ENCODE results near the gene ATF7IP2.
"Not testable (repeated sequence)": the region's sequence is repeated elsewhere in the genome, so short reads cannot be mapped to it uniquely, and the experiment has no call there.

The ATF7IP2 gene

GRCh38 chr16:10383626-10384025 lies 2.2 kb upstream of the ATF7IP2 start:
- no peak for DNase-seq

DNA sequence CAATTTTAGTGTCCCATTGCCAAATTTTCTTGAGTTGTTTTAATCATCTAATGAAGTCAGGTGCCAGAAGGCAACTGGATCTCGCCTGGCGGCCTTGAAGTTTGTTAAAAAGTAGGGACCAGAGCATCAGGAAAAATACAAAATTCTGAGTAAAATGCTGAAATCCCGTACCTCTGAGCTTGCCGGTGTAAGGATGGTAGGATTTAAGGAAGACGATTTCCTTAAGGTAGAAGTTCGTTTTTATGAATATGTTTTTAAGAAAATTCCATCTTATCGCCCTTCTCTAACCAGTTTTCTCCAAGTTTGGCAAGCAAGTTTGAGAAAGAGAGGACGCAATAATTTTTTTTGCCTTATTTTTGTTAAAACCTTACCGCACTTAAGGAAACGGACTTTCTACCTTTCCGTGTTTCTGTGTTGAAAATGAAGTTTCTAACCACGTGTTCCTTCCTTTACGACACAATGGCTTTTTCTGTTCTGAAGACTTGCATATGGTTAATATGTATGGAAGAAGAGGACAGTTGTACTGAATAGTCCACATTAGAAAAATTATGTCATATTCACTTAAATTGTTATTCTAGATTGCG lies 748 bp downstream of the ATF7IP2 start:
- DNase-seq = no peak

GRCh38 chr16:10387188-10387617 lies 1.3 kb downstream of the ATF7IP2 start:
- no peak for DNase-seq

DNA sequence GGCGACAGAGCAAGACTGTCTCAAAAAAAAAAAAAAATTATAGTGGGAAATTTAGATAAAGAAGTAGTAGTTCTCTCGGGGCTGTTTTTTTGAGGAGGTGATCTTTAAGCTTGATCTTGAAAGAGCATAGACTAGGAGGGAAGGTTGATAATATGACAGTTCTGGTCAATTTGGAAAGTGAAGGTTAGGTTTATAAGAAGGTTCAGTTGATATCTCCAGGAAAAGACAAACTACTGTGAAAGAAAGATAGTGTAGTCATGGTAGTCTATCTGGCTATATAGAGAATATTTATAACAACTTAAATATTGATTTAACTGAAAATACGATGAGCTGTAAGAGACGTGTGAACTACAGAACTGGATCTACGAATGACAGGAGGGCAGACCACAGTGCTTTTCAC lies 3.1 kb downstream of the ATF7IP2 start:
- no peak for DNase-seq

DNA sequence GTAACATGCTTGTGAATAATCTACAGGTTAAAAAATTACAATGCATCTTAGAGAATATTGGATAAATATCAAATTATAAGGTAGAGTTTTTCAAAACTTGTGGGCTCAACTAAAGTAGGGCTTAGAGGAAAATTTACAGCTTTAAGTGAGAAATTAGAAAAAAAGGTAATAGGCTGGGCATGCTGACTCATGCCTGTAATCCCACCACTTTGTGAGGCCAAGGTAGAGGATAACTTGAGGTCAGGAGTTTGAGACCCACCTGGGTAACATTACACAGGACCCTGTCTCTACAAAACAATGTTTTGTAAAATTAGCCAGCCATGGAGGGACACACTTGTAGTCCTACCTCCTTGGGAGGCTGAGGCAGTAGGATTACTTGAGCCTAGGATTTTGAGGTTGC lies 4.5 kb downstream of the ATF7IP2 start:
- DNase-seq = no peak

- DNase-seq = no peak
Observed at GRCh38 chr16:10390867-10391266, 5.0 kb downstream of the ATF7IP2 start.

- DNase-seq = no peak
Observed at GRCh38 chr16:10391339-10391738, 5.5 kb downstream of the ATF7IP2 start.

- no peak for DNase-seq
Observed at GRCh38 chr16:10402975-10403374, 17.1 kb downstream of the ATF7IP2 start.

GRCh38 chr16:10405386-10405939 lies 19.6 kb downstream of the ATF7IP2 start:
- no peak for DNase-seq

DNA sequence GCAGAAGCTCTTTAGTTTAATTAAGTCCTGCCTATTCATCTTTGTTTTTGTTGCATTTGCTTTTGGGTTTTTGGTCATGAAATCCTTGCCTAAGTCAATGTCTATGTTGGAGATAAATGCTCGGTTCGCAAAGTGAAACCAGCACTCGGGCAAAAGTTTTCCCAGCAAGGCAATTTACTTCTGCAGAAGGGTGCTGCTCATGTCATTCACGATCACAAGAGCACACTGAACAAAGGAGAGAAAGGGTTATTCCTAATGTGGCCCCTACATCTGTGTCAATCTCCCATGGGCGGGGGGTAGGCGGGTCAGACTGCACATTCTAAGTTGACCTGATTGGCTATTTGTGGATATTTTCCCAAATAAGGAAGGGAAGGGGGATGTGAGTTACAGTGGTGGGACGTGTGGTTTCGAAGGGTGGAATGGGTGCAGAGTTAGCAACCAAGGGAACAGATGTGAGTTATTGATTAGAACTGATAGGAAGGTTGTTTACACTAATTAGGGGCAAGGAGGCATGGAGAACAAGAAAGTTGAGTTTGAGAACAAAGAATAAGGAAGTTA lies 23.0 kb downstream of the ATF7IP2 start:
- DNase-seq = no peak

- DNase-seq = not testable (repeated sequence)
Observed at GRCh38 chr16:10409713-10410112, 23.9 kb downstream of the ATF7IP2 start.

DNA sequence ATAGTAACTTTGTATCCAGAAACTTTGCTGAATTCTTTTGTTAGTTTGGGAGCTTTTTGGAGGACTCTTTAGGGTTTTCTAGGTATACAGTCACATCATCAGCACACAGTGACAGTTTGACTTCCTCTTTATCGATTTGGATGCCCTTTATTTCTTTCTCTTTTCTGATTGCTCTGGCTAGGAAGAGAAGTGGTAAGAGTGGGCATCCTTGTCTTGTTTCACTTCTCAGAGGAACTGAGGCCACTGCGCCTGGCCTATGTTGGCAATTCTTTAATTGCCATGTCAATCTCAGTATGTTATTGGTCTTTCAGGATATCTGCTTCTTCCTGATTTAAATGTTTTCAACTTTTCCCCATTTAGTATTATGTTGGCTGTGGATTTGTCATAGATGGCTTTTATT lies 24.6 kb downstream of the ATF7IP2 start:
- DNase-seq = no peak

DNA sequence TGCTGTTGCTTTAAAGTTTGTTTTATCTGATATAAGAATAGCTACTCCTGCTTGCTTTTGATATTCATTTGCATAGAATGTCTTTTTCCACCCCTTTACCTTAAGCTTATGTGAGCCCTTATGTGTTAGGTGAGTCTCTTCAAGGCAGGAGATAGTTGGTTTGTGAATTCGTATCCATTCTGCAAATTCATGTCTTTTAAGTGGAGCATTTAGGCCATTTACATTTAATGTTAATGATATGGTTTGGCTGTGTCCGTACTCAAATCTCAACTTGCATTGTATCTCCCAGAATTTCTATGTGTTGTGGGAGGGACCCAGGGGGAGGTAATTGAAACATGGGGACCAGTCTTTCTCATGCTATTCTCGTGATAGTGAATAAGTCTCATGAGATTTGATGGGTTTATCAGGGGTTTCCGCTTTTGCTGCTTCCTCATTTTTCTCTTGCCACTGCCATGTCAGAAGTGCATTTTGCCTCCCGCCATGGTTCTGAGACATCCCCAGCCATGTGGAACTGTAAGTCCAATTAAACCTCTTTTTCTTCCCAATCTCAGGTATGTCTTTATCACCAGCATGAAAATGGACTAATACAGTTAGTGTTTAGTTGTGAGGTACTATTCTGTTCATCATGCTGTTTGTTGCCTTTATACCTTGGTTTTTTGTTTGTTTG lies 27.2 kb downstream of the ATF7IP2 start:
- no peak for DNase-seq

DNA sequence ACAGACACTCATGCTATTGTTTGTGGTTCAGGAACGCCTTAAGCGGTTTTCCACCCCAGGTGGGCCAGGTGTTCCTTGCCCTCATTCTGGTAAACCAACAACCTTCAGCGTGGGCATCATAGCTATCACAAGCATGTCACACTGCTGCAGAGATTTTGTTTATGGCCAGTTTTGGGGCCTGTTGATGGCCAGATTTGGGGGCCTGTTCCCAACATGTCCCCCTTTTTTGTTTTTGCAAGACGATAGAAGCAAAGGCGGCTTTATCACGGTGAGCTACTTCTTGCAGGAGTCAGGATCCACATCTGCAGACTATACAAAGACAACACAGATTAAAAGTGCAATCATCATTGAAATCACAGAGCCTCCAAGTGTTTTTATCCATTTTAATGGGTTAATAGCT lies 32.3 kb downstream of the ATF7IP2 start:
- DNase-seq = not testable (repeated sequence)

GRCh38 chr16:10419701-10420100 lies 33.8 kb downstream of the ATF7IP2 start:
- DNase-seq = no peak

GRCh38 chr16:10421596-10421995 lies 35.7 kb downstream of the ATF7IP2 start:
- no peak for DNase-seq

- DNase-seq = no peak
Observed at GRCh38 chr16:10428433-10429168, 42.7 kb downstream of the ATF7IP2 start.

GRCh38 chr16:10429299-10429969 lies 43.6 kb downstream of the ATF7IP2 start:
- DNase-seq = not testable (repeated sequence)

DNA sequence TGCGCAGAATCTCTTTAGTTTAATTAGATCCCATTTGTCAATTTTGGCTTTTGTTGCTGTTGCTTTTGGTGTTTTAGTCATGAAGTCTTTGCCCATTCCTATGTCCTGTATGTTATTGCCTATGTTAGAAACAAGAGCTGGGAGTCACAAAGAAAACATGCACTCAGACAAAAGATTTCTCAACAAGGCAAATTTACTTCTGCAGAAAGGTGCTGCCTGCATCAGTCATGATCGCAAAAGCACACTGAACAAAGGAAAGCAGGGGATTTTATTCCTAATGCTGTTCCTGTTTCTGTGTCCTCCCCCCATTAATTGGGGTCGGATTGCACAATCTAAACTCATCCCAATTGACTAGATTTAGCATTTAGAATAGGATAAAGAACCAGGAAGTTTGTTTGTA lies 55.9 kb downstream of the ATF7IP2 start:
- no peak for DNase-seq

DNA sequence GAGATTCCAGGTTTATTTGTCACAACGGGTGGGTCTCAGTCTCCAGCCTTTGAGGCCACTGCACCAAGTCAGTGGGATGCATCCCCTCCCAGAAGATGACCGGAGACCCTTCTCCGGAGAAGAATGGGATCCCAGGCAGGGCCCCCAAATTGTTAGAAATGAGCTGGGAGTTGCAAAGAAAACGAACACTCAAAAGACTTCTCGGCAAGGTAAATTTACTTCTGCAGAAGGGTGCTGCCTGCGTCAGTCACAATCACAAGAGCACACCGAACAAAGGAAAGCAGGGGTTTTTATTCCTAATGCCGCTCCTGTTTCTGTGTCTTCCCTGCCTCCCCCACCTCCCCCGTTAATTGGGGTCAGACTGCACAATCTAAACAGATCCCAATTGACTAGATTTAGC lies 61.4 kb downstream of the ATF7IP2 start:
- no peak for DNase-seq

DNA sequence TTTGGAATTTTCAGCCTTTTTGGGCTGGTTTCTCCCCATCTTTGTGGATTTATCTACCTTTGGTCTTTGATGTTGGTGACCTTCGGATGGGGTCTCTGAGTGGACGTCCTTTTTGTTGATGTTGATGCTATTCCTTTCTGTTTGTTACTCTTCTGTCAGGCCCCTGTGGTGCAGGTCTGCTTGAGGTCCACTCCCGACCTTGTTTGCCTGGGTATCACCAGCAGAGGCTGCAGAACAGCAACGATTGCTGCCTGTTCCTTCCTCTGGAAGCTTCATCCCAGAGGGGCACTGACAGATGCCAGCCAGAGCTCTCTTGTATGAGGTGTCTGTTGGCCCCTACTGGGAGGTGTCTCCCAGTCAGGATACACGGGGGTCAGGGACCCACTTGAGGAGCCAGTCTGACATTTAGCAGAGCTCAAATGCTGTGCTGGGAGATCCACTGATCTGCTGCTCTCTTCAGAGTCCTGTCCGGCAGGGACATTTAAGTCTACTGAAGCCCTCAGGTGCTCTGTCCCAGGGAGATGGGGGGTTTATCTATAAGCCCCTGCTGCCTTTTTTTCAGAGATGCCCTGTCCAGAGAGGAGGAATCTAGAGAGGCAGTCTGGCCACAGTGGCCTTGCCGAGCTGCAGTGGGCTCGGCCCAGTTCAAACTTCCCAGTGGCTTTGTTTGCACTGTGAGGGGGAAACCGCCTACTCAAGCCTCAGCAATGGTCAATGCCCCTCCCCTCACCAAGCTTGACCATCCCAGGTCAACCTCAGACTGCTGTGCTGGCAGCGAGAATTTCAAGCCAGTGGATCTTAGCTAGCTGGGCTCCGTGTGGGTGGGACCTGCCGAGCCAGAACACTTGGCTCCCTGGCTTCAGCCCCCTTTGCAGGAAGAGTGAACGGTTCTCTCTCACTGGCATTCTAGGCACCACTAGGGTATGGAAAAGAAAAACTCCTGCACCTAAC lies 66.6 kb downstream of the ATF7IP2 start:
- not testable (repeated sequence) for DNase-seq

DNA sequence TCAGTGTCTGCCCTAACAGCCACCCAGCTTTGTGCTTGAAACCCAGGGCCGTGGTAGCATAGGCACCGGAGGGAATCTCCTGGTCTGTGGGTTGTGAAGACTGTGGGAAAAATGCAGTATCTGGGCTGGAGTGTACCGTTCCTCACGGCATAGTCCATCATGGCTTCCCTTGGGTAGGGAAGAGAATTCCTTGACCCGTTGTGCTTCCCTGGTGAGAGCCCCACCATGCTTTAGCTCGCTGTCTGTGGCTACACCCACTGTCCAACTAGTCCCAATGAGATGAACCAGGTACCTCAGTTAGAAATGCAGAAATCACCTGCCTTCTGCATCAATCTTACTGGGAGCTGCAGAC lies 67.3 kb downstream of the ATF7IP2 start:
- DNase-seq = no peak

All from stimulated activated CD4-positive, alpha-beta T cell treated with anti-CD3 and anti-CD28 coated beads, Interleukin-1b, Interleukin-23, amount 100 ng/mL, for 48 hours (primary cell).